ENCODE measurements around the gene GRB10. TPM values are rescaled to one million over a fixed set of nuclear protein-coding genes. Genes with fewer than 3 reads are reported as not detected.
"Not testable (repeated sequence)": the region's sequence is repeated elsewhere in the genome, so short reads cannot be mapped to it uniquely, and the experiment has no call there.

The GRB10 gene
- total RNA-seq, 4 donors from 2014 or later: 33.9 to 72.6 (median 41.8) TPM

DNA sequence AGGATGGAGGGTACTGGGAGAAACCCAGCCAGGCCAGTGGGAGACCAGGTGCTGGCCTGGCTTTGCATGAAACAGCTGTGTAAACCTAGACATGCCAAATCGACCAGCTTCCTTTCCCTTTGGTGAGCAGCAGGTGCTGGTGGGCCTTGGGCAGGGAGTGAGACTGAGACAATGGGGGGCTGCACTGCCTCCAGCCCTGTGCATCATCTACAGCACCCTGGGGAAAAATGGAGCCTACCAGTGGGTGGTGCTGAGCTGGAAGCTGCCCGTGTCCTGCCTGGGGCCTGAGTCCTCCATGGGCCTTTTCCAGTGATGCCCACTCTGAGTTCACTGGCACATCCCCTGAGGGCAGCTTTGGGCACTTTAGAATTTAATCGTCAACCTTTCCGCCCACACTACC is 198.3 kb downstream of the GRB10 start:
- Histone ChIP-seq H3K36me3 (no peaks in the 10 kb centered on the region), H3K4me1 (no peaks in the 10 kb centered on the region), H3K4me3 (no peak overlapping the region), H3K9me3 (peaks cover 0 to 3% of the 10 kb centered on the region in 2 donors), H3K27ac (no peak overlapping the region), H3K27me3 (no peaks in the 10 kb centered on the region)
- TF ChIP-seq CTCF (IDR thresholded peaks at IDR 0.05) (no peak), POLR2A (IDR thresholded peaks at IDR 0.05) (no peak)
- intact Hi-C loops (cut with DNase I; ENCODE audit: low total_unique reads): no loop called here
- DNase-seq: no peak

GRCh38 chr7:50583295-50583694 is 199.4 kb downstream of the GRB10 start:
- intact Hi-C loops (cut with DNase I; ENCODE audit: low total_unique reads); H3K4me1 ChIP-seq; H3K4me3 ChIP-seq; H3K9me3 ChIP-seq; H3K36me3 ChIP-seq; DNase-seq; H3K27me3 ChIP-seq; H3K27ac ChIP-seq: not testable (repeated sequence)

- H3K4me3 ChIP-seq; DNase-seq; H3K27ac ChIP-seq; intact Hi-C loops (cut with DNase I; ENCODE audit: low total_unique reads); H3K4me1 ChIP-seq; H3K9me3 ChIP-seq; H3K27me3 ChIP-seq; H3K36me3 ChIP-seq: not testable (repeated sequence)
Observed at GRCh38 chr7:50582271-50582670, 200.4 kb downstream of the GRB10 start.

- intact Hi-C loops (cut with DNase I; ENCODE audit: low total_unique reads); H3K36me3 ChIP-seq; H3K9me3 ChIP-seq; H3K4me3 ChIP-seq; H3K27me3 ChIP-seq; DNase-seq; H3K27ac ChIP-seq; H3K4me1 ChIP-seq: not testable (repeated sequence)
Observed at GRCh38 chr7:50580666-50581065, 202.0 kb downstream of the GRB10 start.

DNA sequence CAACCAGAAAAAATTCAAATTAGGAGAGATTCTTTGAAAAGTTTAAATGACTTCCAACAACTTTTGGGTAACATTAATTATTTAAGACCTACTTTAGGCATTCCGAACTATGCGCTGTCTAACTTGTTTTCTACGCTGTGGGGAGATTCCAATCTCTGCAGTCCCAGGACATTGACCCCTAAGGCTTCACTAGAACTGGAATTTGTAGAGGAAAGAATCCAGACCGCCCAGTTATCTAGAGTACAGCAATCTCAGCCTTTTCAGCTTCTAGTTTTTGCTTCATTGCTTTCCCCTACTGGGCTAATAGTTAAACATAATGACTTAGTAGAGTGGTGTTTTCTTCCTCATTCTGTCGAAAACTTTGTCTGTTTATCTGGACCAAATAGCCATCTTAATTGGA is 202.6 kb downstream of the GRB10 start:
- Histone ChIP-seq H3K4me3 (no peak overlapping the region), H3K36me3 (no peaks in the 10 kb centered on the region), H3K27ac (no peak overlapping the region), H3K27me3 (no peaks in the 10 kb centered on the region), H3K4me1 (no peaks in the 10 kb centered on the region), H3K9me3 (peaks cover 0 to 3% of the 10 kb centered on the region in 2 donors)
- DNase-seq: no peak
- TF ChIP-seq CTCF (IDR thresholded peaks at IDR 0.05) (no peak), POLR2A (IDR thresholded peaks at IDR 0.05) (no peak)
- intact Hi-C loops (cut with DNase I; ENCODE audit: low total_unique reads): no loop called here

GRCh38 chr7:50578105-50578504 is 204.6 kb downstream of the GRB10 start:
- H3K4me3 ChIP-seq; H3K27ac ChIP-seq; intact Hi-C loops (cut with DNase I; ENCODE audit: low total_unique reads); H3K27me3 ChIP-seq; H3K9me3 ChIP-seq; H3K36me3 ChIP-seq; H3K4me1 ChIP-seq; DNase-seq: not testable (repeated sequence)

GRCh38 chr7:50577569-50577968 is 205.1 kb downstream of the GRB10 start:
- intact Hi-C loops (cut with DNase I; ENCODE audit: low total_unique reads): no loop called here
- TF ChIP-seq POLR2A (IDR thresholded peaks at IDR 0.05) (no peak), CTCF (IDR thresholded peaks at IDR 0.05) (no peak)
- H3K27me3 ChIP-seq: no peaks in the 10 kb centered on the region

GRCh38 chr7:50576388-50576787 is 206.3 kb downstream of the GRB10 start:
- H3K27me3 ChIP-seq; intact Hi-C loops (cut with DNase I; ENCODE audit: low total_unique reads); H3K4me1 ChIP-seq; H3K4me3 ChIP-seq; H3K36me3 ChIP-seq; H3K27ac ChIP-seq; DNase-seq; H3K9me3 ChIP-seq: not testable (repeated sequence)

More at GRCh38 chr7:50577569-50577968, 205.1 kb downstream of the GRB10 start:
- H3K27ac ChIP-seq: no peak overlapping the region
- H3K4me1 ChIP-seq: no peaks in the 10 kb centered on the region
- H3K36me3 ChIP-seq: no peaks in the 10 kb centered on the region
- DNase-seq: no peak
- H3K9me3 ChIP-seq: no peaks in the 10 kb centered on the region
- no peak overlapping the region for H3K4me3 ChIP-seq

Data from uterus (tissue), 4 donors.